Dermis blood vessel endothelial cell (primary cell): ENCODE data around the gene ZNF462. TPM values are rescaled to one million over a fixed set of nuclear protein-coding genes. Genes with fewer than 3 reads are reported as not detected.
A peak's percentile ranks its signal among the peaks of the same experiment; 100 is the strongest.

Experiments
- DNase-seq: peaks from one replicate; pipeline ENCODE4 v3.0.0; 2010
- total RNA-seq: library from RNA; depleted of rRNA; stranded (reverse); fragments of >200 nt; gene quantifications from 2 replicates; pipeline ENCODE4 v1.2.3, GENCODE V29; 2014

The ZNF462 gene
- total RNA-seq, 1 donor from 2014 or later = 11.4 TPM

GRCh38 chr9:107018861-107019545, 156.0 kb downstream of the ZNF462 start:
- DNase-seq = no peak

DNA sequence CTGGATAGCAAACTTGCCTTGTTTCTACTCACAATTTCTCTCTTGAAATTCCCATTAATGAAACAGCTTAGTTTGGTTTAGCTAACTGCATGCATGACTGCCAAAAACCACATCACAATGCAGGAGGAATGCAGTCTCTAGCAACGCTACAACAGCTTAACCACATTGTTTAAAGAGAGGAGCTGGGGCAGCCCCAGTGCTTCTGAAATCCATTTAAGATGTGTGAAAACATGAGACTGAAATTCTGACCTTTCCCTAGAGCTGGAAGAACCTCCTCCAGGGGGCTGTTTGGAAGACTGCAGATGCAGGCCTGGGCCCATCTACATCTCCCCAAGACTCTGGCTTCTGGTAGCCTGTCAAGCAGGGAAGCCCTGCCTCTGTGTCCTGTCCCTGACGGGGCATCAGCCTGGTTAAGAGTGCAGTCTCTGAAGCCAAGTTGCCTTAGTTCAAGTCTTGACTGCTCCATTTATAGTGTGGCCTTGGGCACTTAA, 157.1 kb downstream of the ZNF462 start:
- no peak for DNase-seq

DNA sequence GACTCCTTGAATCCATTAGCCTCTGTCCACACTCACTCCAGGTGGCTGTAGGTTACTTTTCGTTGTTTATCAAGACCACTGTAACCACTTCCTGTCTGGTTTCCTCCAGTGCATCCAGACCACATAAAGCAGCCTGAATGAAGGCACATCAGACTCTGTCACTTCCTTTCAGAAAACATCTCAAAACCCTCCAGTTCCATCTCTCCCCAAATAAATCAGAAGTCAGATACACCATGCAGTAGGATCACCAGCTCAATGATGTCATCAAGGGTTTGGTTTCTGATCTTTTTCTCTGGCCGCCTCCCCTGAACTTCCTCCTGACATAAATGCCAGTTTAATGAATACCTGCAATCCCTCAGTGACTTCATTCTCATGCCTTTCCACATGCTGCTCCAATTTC, 161.2 kb downstream of the ZNF462 start:
- DNase-seq = no peak

- DNase-seq = no peak
These were observed 162.5 kb downstream of the ZNF462 start for GRCh38 chr9:107025260-107026035.

GRCh38 chr9:107029146-107029545, 166.2 kb downstream of the ZNF462 start:
- no peak for DNase-seq

DNA sequence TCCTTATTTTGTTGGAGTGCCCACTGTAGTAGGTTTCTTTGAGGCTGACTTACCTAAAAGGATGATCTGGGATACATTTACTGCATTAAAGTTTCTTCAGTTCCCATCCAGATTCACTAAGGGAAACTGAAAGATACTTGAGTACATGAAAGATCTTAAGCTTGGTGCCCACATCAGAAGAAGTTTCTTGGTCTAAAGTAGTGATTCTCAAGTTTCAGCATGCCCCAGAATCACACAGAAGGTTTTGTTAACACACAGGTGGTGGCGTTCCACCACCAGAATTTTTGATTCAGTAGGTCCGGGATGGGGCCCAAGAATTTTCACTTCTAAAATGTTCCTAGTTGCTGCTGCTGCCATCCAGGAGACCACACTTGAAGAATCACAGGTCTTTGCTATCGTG, 171.0 kb downstream of the ZNF462 start:
- DNase-seq = no peak

GRCh38 chr9:107034831-107035230, 171.9 kb downstream of the ZNF462 start:
- DNase-seq = no peak

GRCh38 chr9:107036367-107036766, 173.4 kb downstream of the ZNF462 start:
- DNase-seq = no peak

- peak; percentile 42 for DNase-seq
These were observed 176.6 kb downstream of the ZNF462 start for GRCh38 chr9:107039542-107039941.

DNA sequence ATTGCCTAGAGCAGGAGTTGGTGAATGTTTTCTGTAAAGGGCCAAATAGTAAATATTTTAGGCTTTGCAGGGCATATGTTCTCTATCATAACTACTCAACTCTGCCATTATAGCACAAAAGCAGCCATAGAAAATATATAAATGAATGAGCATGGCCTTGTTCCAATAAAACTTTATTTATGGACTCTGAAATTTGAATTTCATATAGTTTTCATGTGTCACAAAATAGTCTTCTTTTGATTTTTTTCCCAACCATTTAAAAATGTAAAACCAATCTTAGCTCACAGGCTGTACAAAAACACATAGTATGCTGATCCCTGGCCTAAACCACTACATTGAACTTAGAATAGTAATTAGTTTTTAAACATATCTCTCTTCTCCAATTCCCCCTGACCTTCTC, 179.6 kb downstream of the ZNF462 start:
- no peak for DNase-seq

GRCh38 chr9:107043886-107044285, 180.9 kb downstream of the ZNF462 start:
- peak; percentile 18 for DNase-seq

DNA sequence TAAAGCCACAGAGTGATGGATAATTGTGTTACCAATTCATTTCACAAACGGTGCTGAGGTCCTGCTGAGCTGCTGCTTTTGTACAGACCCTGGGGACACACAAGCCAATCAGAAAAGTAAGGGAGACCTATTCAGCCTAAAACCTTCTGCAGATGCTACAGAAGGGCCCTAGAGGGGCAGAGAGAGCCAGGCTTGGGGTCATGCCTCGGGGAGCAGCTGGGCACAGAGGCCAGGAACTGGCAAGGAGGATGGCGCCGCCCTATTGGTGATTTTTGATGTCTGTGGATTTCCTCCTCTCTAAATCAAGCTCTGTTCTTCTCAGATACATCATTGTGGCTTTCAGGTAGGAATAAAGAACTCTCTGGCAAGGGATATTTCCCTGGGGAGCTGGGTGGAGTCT, 181.9 kb downstream of the ZNF462 start:
- DNase-seq = no peak

DNA sequence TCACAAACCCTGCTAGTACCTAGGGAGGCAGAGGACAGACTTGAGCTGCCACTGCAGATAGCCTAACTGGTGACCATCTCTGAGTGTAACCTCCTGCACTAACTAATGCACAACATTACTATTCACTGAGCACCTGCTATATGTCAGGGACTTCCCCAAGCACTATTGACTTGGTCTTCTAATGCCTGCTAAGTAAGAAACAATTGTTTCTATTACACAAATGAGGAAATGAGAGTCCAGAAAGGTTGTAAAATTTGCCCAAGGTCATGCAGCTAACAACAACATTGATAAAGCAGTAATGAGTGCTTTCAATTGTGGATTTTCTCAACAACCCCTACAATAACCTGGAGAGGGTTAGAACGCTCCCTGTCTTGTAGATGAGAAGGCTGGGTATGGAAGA, 183.7 kb downstream of the ZNF462 start:
- no peak for DNase-seq

GRCh38 chr9:107049046-107049802, 186.3 kb downstream of the ZNF462 start:
- no peak for DNase-seq

DNA sequence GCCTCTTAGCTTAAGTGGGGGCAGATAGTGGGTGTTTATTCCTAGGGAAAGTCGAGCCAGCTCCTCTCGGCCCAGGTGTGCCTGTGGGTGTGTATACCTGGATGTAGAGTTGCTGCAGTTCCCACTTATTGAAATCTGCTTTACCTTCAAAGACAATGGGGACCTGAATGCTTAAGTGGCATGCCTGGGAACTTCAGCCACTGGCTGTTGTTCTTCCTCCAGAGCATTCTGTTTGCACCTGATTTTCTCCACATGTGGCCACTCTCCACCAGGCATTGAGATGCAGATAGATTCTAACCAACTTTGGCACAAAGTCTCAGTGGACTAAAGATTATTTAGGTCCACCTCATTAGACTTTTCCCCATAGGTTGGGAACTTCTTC, 186.8 kb downstream of the ZNF462 start:
- no peak for DNase-seq

- no peak for DNase-seq
These were observed 188.4 kb downstream of the ZNF462 start for GRCh38 chr9:107051392-107051791.

GRCh38 chr9:107054146-107054545, 191.2 kb downstream of the ZNF462 start:
- DNase-seq = no peak

GRCh38 chr9:107059220-107059619, 196.3 kb downstream of the ZNF462 start:
- DNase-seq = no peak

- no peak for DNase-seq
These were observed 197.1 kb downstream of the ZNF462 start for GRCh38 chr9:107060062-107060461.
